Measurements from ENCODE around the gene MUCL3. TPM values are rescaled to one million over a fixed set of nuclear protein-coding genes. Genes with fewer than 3 reads are reported as not detected.

MUCL3 gene
- total RNA-seq, 1 donor from 2014 or later: under 0.01 TPM

GRCh38 chr6:30938730-30939129 is 2.0 kb upstream of the MUCL3 start:
- no peaks in the 10 kb centered on the region for H3K36me3 ChIP-seq (ENCODE audit: control insufficient read depth, insufficient read depth, low read length)
- no peak for TF ChIP-seq CTCF (IDR thresholded peaks at IDR 0.05; ENCODE audit: insufficient read depth, low read length, severe bottlenecking)
- no peak overlapping the region for H3K4me3 ChIP-seq (ENCODE audit: low read depth, low read length)
- no peak for DNase-seq (ENCODE audit: low read depth)
- no peaks in the 10 kb centered on the region for H3K27me3 ChIP-seq (ENCODE audit: control insufficient read depth, insufficient read depth, low read length)
- no peak for FAIRE-seq

- DNase-seq (ENCODE audit: low read depth) (no peak), FAIRE-seq (no peak)
- H3K4me3 ChIP-seq (ENCODE audit: low read depth, low read length): no peak overlapping the region
- H3K36me3 ChIP-seq (ENCODE audit: control insufficient read depth, insufficient read depth, low read length): no peaks in the 10 kb centered on the region
- TF ChIP-seq CTCF (IDR thresholded peaks at IDR 0.05; ENCODE audit: insufficient read depth, low read length, severe bottlenecking): no peak
- no peaks in the 10 kb centered on the region for H3K27me3 ChIP-seq (ENCODE audit: control insufficient read depth, insufficient read depth, low read length)
Observed at GRCh38 chr6:30939473-30939872, 1.3 kb upstream of the MUCL3 start.

- H3K27me3 ChIP-seq (ENCODE audit: control insufficient read depth, insufficient read depth, low read length): peaks cover 1% of the 10 kb centered on the region
- DNase-seq (ENCODE audit: low read depth) (peak; percentile 82), FAIRE-seq (no peak)
- H3K36me3 ChIP-seq (ENCODE audit: control insufficient read depth, insufficient read depth, low read length): no peaks in the 10 kb centered on the region
- TF ChIP-seq CTCF (IDR thresholded peaks at IDR 0.05; ENCODE audit: insufficient read depth, low read length, severe bottlenecking): peak; percentile 72
- H3K4me3 ChIP-seq (ENCODE audit: low read depth, low read length): no peak overlapping the region
Observed at GRCh38 chr6:30942338-30943060, 1.7 kb downstream of the MUCL3 start.

GRCh38 chr6:30944051-30944450 is 3.3 kb downstream of the MUCL3 start:
- DNase-seq (ENCODE audit: low read depth): no peak
- no peaks in the 10 kb centered on the region for H3K36me3 ChIP-seq (ENCODE audit: control insufficient read depth, insufficient read depth, low read length)
- H3K4me3 ChIP-seq (ENCODE audit: low read depth, low read length): no peak overlapping the region
- no peak for TF ChIP-seq CTCF (IDR thresholded peaks at IDR 0.05; ENCODE audit: insufficient read depth, low read length, severe bottlenecking)
- no peak for FAIRE-seq
- H3K27me3 ChIP-seq (ENCODE audit: control insufficient read depth, insufficient read depth, low read length): peaks cover 1% of the 10 kb centered on the region

- DNase-seq (ENCODE audit: low read depth) (no peak), FAIRE-seq (no peak)
- Histone ChIP-seq H3K27me3 (ENCODE audit: control insufficient read depth, insufficient read depth, low read length) (peaks cover 1% of the 10 kb centered on the region), H3K4me3 (ENCODE audit: low read depth, low read length) (no peak overlapping the region), H3K36me3 (ENCODE audit: control insufficient read depth, insufficient read depth, low read length) (no peaks in the 10 kb centered on the region)
- TF ChIP-seq CTCF (IDR thresholded peaks at IDR 0.05; ENCODE audit: insufficient read depth, low read length, severe bottlenecking): no peak
Observed at GRCh38 chr6:30945281-30945680, 4.5 kb downstream of the MUCL3 start.

GRCh38 chr6:30947231-30947630 is 6.5 kb downstream of the MUCL3 start:
- no peaks in the 10 kb centered on the region for H3K36me3 ChIP-seq (ENCODE audit: control insufficient read depth, insufficient read depth, low read length)
- TF ChIP-seq CTCF (IDR thresholded peaks at IDR 0.05; ENCODE audit: insufficient read depth, low read length, severe bottlenecking): no peak
- H3K27me3 ChIP-seq (ENCODE audit: control insufficient read depth, insufficient read depth, low read length): peaks cover 6% of the 10 kb centered on the region
- no peak overlapping the region for H3K4me3 ChIP-seq (ENCODE audit: low read depth, low read length)
- DNase-seq (ENCODE audit: low read depth): no peak
- no peak for FAIRE-seq
